Smooth muscle cell (in vitro differentiated cells): ENCODE results near the gene KIF3A. TPM values are rescaled to one million over a fixed set of nuclear protein-coding genes. Genes with fewer than 3 reads are reported as not detected.

Experiments used
- DNase-seq: peaks from one replicate; lab custom pipeline; 2025; ENCODE audit not compliant: unreplicated experiment; lab: John Stamatoyannopoulos, UW
- H2AFZ ChIP-seq: fragments of 200-600 bp; sonication (generic); 2 replicates; pipeline ENCODE4 v1.6.0; 2016; ENCODE audit warnings: antibody characterized with exemption, low read depth, mild to moderate bottlenecking
- H3F3A ChIP-seq: fragments of 200-600 bp; sonication (generic); 2 replicates; pipeline ENCODE4 v1.6.0; 2017; ENCODE audit warnings: antibody characterized with exemption, low read depth
- H3K27ac ChIP-seq: fragments of 200-600 bp; sonication (generic); 2 replicates; pipeline ENCODE4 v1.5.1; 2016; ENCODE audit warnings: low read depth, mild to moderate bottlenecking
- H3K27me3 ChIP-seq: fragments of 200-600 bp; sonication (generic); 2 replicates; pipeline ENCODE4 v1.6.1; 2016; ENCODE audit warnings: low read depth, mild to moderate bottlenecking
- H3K36me3 ChIP-seq: fragments of 200-600 bp; sonication (generic); 2 replicates; pipeline ENCODE4 v1.5.1; 2016; ENCODE audit warnings: low read depth
- H3K4me1 ChIP-seq: fragments of 200-600 bp; sonication (generic); 2 replicates; pipeline ENCODE4 v1.5.1; 2016; ENCODE audit warnings: low read depth
- H3K4me2 ChIP-seq: fragments of 200-600 bp; sonication (generic); 2 replicates; pipeline ENCODE4 v1.6.0; 2016; ENCODE audit warnings: mild to moderate bottlenecking
- H3K4me3 ChIP-seq: fragments of 200-600 bp; sonication (generic); 2 replicates; pipeline ENCODE4 v1.5.1; 2016; ENCODE audit warnings: mild to moderate bottlenecking
- H3K79me2 ChIP-seq: fragments of 200-600 bp; sonication (generic); 2 replicates; pipeline ENCODE4 v1.6.0; 2016; ENCODE audit warnings: low read depth, mild to moderate bottlenecking
- H3K9ac ChIP-seq: fragments of 200-600 bp; sonication (generic); 2 replicates; pipeline ENCODE4 v1.6.0; 2016; ENCODE audit warnings: low read depth
- H3K9me3 ChIP-seq: fragments of 200-600 bp; sonication (generic); replicated peaks from 2 replicates; pipeline ENCODE4 v1.5.1; 2016; ENCODE audit warnings: low read depth
- H4K20me1 ChIP-seq: fragments of 200-600 bp; sonication (generic); 2 replicates; pipeline ENCODE4 v1.6.0; 2016; ENCODE audit warnings: low read depth
- CTCF ChIP-seq: fragments of 200-600 bp; sonication (generic); IDR thresholded peaks from 2 replicates; pipeline ENCODE4 v1.5.1; 2017; ENCODE audit warnings: borderline replicate concordance, mild to moderate bottlenecking, antibody characterized with exemption; ENCODE audit not compliant: insufficient read depth, poor library complexity, severe bottlenecking
- WGBS: methylation state at CpG from one replicate; pipeline ENCODE4 v1.1.7; 2016; ENCODE audit warnings: low lambda C conversion rate; 5-methylcytosine and 5-hydroxymethylcytosine counted together
- polyA plus RNA-seq: library from polyadenylated mRNA; unstranded; fragments of >200 nt; fragmentation: Nextera tagmentation; extraction: Ambion mirVana; gene quantifications from 2 replicates; pipeline ENCODE4 v1.2.1, GENCODE V29; 2016
- total RNA-seq: library from RNA; depleted of rRNA; stranded (reverse); fragments of >200 nt; gene quantifications from 2 replicates; pipeline ENCODE4 v1.2.3, GENCODE V29; 2014

The KIF3A gene
- total and polyA plus RNA-seq, 2 experiments from 2014 or later, result 12.6 to 21.4 TPM

GRCh38 chr5:132760601-132761317 is 23.4 kb upstream of the KIF3A start:
- DNase-seq, result no peak
- no peaks in the 10 kb centered on the region for H3F3A ChIP-seq
- peaks cover 13% of the 10 kb centered on the region for H4K20me1 ChIP-seq
- no peak overlapping the region for H3K4me3 ChIP-seq
- no peak overlapping the region for H3K27ac ChIP-seq
- no peak overlapping the region for H3K4me2 ChIP-seq
- H3K4me1 ChIP-seq, result peaks cover under 1% of the 10 kb centered on the region
- no peaks in the 10 kb centered on the region for H3K79me2 ChIP-seq
- no peaks in the 10 kb centered on the region for H3K27me3 ChIP-seq
- no peak overlapping the region for H3K9ac ChIP-seq
- no peaks in the 10 kb centered on the region for H3K36me3 ChIP-seq
- TF ChIP-seq CTCF, result no peak
- WGBS, result 98% methylated on average over 21 of the region's 21 CpGs
- H3K9me3 ChIP-seq, result no peaks in the 10 kb centered on the region
- no peak overlapping the region for H2AFZ ChIP-seq

DNA sequence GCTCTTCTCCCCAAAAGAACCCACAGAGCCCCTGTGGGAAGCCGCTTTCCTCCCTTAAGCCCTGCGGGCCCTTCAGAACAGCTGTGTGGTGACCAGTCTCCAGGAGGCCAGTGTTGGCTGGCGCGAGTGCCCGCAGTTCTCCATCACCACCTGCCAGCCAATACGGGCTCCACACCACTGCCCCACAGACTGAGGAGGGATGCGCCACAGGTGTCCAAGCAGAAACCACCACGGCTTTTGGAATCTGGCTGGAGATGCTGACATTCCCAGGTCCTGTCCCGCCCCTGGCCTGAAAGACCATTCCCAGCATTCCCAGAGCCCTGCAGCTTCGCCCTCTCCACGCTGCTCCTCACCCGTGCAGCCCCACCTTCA is 22.7 kb upstream of the KIF3A start:
- DNase-seq, result no peak
- H3K36me3 ChIP-seq, result no peaks in the 10 kb centered on the region
- no peak for TF ChIP-seq CTCF
- 96% methylated on average over 12 of the region's 12 CpGs for WGBS
- no peak overlapping the region for H3K4me2 ChIP-seq
- H3K4me1 ChIP-seq, result peaks cover 8% of the 10 kb centered on the region
- H2AFZ ChIP-seq, result no peak overlapping the region
- H3F3A ChIP-seq, result no peaks in the 10 kb centered on the region
- H3K9me3 ChIP-seq, result no peaks in the 10 kb centered on the region
- H3K79me2 ChIP-seq, result no peaks in the 10 kb centered on the region
- H4K20me1 ChIP-seq, result peaks cover 11% of the 10 kb centered on the region
- H3K9ac ChIP-seq, result no peak overlapping the region
- H3K27ac ChIP-seq, result no peak overlapping the region
- no peak overlapping the region for H3K4me3 ChIP-seq
- no peaks in the 10 kb centered on the region for H3K27me3 ChIP-seq

- Histone ChIP-seq H2AFZ (no peak overlapping the region), H3K4me3 (no peak overlapping the region), H3F3A (no peaks in the 10 kb centered on the region), H3K79me2 (no peaks in the 10 kb centered on the region), H3K9me3 (no peaks in the 10 kb centered on the region), H3K4me2 (no peak overlapping the region), H3K27ac (peak overlapping the region; percentile 44), H3K9ac (no peak overlapping the region), H3K4me1 (peaks cover 8% of the 10 kb centered on the region), H4K20me1 (peaks cover 11% of the 10 kb centered on the region), H3K36me3 (no peaks in the 10 kb centered on the region), H3K27me3 (no peaks in the 10 kb centered on the region)
- no peak for TF ChIP-seq CTCF
- DNase-seq, result no peak
- 77% methylated on average over 13 of the region's 13 CpGs for WGBS
Measured at GRCh38 chr5:132759114-132760048, 22.0 kb upstream of the KIF3A start.
